Hepatocyte (in vitro differentiated cells): ENCODE data around the gene NUP85.

Experiments used
- CTCF ChIP-seq: fragments of 200-600 bp; sonication (generic); IDR thresholded peaks from 2 replicates; pipeline ENCODE4 v1.5.1; 2016; ENCODE audit warnings: antibody characterized with exemption, mild to moderate bottlenecking; ENCODE audit not compliant: poor library complexity
- EZH2 ChIP-seq: fragments of 200-600 bp; sonication (generic); IDR thresholded peaks from 2 replicates; pipeline ENCODE4 v1.6.1; 2016; ENCODE audit warnings: antibody characterized with exemption, mild to moderate bottlenecking, borderline replicate concordance
- EZH2phosphoT487 ChIP-seq: fragments of 200-600 bp; sonication (generic); IDR thresholded peaks from one replicate; pipeline ENCODE4 v1.6.1; 2018; ENCODE audit warnings: antibody characterized with exemption, mild to moderate bottlenecking, low read depth, moderate library complexity; ENCODE audit not compliant: unreplicated experiment, severe bottlenecking

- TF ChIP-seq CTCF (no peak), EZH2 (no peak), EZH2phosphoT487 (no peak)
These were observed 19.5 kb downstream of the NUP85 start for GRCh38 chr17:75225016-75225415.
